ENCODE measurements around the gene C6orf58. TPM values are rescaled to one million over a fixed set of nuclear protein-coding genes. Genes with fewer than 3 reads are reported as not detected.
"Not testable (repeated sequence)": the region's sequence is repeated elsewhere in the genome, so short reads cannot be mapped to it uniquely, and the experiment has no call there.

The C6orf58 gene
- total RNA-seq, 1 donor from 2014 or later, result not detected

GRCh38 chr6:127587875-127588274, 10.9 kb downstream of the C6orf58 start:
- TF ChIP-seq CTCF (IDR thresholded peaks at IDR 0.05; ENCODE audit: partially characterized antibody, unreplicated experiment), result no peak
- Mint-ChIP-seq H3K9me3 (ENCODE audit: unreplicated experiment) (no peaks in the 10 kb centered on the region), H3K27me3 (ENCODE audit: unreplicated experiment) (no peaks in the 10 kb centered on the region), H3K36me3 (ENCODE audit: unreplicated experiment) (no peaks in the 10 kb centered on the region), H3K4me3 (ENCODE audit: unreplicated experiment) (no peak overlapping the region), H3K4me1 (ENCODE audit: low read depth, unreplicated experiment) (no peaks in the 10 kb centered on the region), H3K27ac (ENCODE audit: unreplicated experiment) (no peak overlapping the region)
- DNase-seq, result no peak

GRCh38 chr6:127589135-127589534, 12.2 kb downstream of the C6orf58 start:
- Mint-ChIP-seq H3K4me1 (ENCODE audit: low read depth, unreplicated experiment) (no peaks in the 10 kb centered on the region), H3K9me3 (ENCODE audit: unreplicated experiment) (no peaks in the 10 kb centered on the region), H3K27ac (ENCODE audit: unreplicated experiment) (no peak overlapping the region), H3K4me3 (ENCODE audit: unreplicated experiment) (no peak overlapping the region), H3K27me3 (ENCODE audit: unreplicated experiment) (no peaks in the 10 kb centered on the region), H3K36me3 (ENCODE audit: unreplicated experiment) (no peaks in the 10 kb centered on the region)
- no peak for TF ChIP-seq CTCF (IDR thresholded peaks at IDR 0.05; ENCODE audit: partially characterized antibody, unreplicated experiment)
- no peak for DNase-seq

GRCh38 chr6:127590344-127590743, 13.4 kb downstream of the C6orf58 start:
- no peak overlapping the region for H3K27ac Mint-ChIP-seq (ENCODE audit: unreplicated experiment)
- TF ChIP-seq CTCF (IDR thresholded peaks at IDR 0.05; ENCODE audit: partially characterized antibody, unreplicated experiment), result no peak
- H3K36me3 Mint-ChIP-seq (ENCODE audit: unreplicated experiment), result no peaks in the 10 kb centered on the region
- H3K4me1 Mint-ChIP-seq (ENCODE audit: low read depth, unreplicated experiment), result no peaks in the 10 kb centered on the region
- no peak for DNase-seq
- no peaks in the 10 kb centered on the region for H3K9me3 Mint-ChIP-seq (ENCODE audit: unreplicated experiment)
- H3K4me3 Mint-ChIP-seq (ENCODE audit: unreplicated experiment), result no peak overlapping the region
- H3K27me3 Mint-ChIP-seq (ENCODE audit: unreplicated experiment), result no peaks in the 10 kb centered on the region

- no peak overlapping the region for H3K27ac Mint-ChIP-seq (ENCODE audit: unreplicated experiment)
- DNase-seq, result no peak
- TF ChIP-seq CTCF (IDR thresholded peaks at IDR 0.05; ENCODE audit: partially characterized antibody, unreplicated experiment), result no peak
- H3K27me3 Mint-ChIP-seq (ENCODE audit: unreplicated experiment), result no peaks in the 10 kb centered on the region
- no peak overlapping the region for H3K4me3 Mint-ChIP-seq (ENCODE audit: unreplicated experiment)
- H3K9me3 Mint-ChIP-seq (ENCODE audit: unreplicated experiment), result peaks cover 1% of the 10 kb centered on the region
- no peaks in the 10 kb centered on the region for H3K36me3 Mint-ChIP-seq (ENCODE audit: unreplicated experiment)
- no peaks in the 10 kb centered on the region for H3K4me1 Mint-ChIP-seq (ENCODE audit: low read depth, unreplicated experiment)
These were observed 16.0 kb downstream of the C6orf58 start for GRCh38 chr6:127592964-127593363.

- H3K9me3 Mint-ChIP-seq (ENCODE audit: unreplicated experiment); H3K27ac Mint-ChIP-seq (ENCODE audit: unreplicated experiment); H3K27me3 Mint-ChIP-seq (ENCODE audit: unreplicated experiment); H3K4me1 Mint-ChIP-seq (ENCODE audit: low read depth, unreplicated experiment); H3K36me3 Mint-ChIP-seq (ENCODE audit: unreplicated experiment); DNase-seq; H3K4me3 Mint-ChIP-seq (ENCODE audit: unreplicated experiment): not testable (repeated sequence)
These were observed 16.5 kb downstream of the C6orf58 start for GRCh38 chr6:127593456-127593855.

GRCh38 chr6:127606131-127606562, 29.2 kb downstream of the C6orf58 start:
- DNase-seq, result peak; percentile 14
- Mint-ChIP-seq H3K27ac (ENCODE audit: unreplicated experiment) (no peak overlapping the region), H3K4me3 (ENCODE audit: unreplicated experiment) (no peak overlapping the region), H3K36me3 (ENCODE audit: unreplicated experiment) (no peaks in the 10 kb centered on the region), H3K9me3 (ENCODE audit: unreplicated experiment) (no peaks in the 10 kb centered on the region), H3K27me3 (ENCODE audit: unreplicated experiment) (no peaks in the 10 kb centered on the region), H3K4me1 (ENCODE audit: low read depth, unreplicated experiment) (no peaks in the 10 kb centered on the region)
- TF ChIP-seq CTCF (IDR thresholded peaks at IDR 0.05; ENCODE audit: partially characterized antibody, unreplicated experiment), result peak; percentile 10
